ENCODE data around the gene RPS14. TPM values are rescaled to one million over a fixed set of nuclear protein-coding genes. Genes with fewer than 3 reads are reported as not detected.

RPS14 gene
- total and polyA plus RNA-seq, 10 of the 15 experiments (the other 5 are each of a cell fraction or from before 2014, with no cell fraction given): 2,295 to 4,047 (median 2,787) TPM

DNA sequence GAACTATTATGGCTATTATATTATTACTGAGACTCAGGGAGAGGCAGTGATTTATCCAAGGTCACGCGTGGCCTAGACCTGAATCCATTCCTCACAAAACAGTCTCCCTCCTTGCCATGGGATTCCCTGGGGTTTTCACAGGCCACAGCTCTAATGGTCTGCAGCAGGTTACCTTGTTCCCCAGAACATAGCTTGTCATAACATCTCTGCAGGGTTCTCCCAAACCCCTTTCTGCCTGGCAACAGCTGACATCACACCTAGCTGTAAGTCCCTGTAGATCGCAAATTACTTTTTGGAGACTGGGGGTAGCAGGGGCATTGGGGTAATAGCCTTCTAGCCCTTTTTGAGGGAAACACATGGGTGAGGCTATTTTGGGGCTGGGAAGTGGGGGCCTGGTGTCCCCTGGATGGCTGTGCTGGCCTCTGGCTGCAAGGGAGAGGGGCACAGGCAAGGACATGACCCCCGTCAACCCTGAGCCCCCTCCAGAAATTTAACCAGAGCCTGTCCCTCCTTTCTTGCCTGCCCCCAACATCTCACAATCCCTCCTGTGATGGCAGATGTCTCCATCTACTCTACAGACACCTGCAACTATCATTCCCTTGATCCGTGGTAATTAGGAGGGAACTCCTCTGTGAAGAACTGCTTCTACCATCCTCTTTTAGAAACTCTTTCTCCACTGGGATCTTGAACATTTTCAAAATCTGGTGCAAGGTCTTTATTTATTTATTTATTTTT, 38.1 kb downstream of the RPS14 start (continued):
- TF ChIP-seq, protein P1, sequence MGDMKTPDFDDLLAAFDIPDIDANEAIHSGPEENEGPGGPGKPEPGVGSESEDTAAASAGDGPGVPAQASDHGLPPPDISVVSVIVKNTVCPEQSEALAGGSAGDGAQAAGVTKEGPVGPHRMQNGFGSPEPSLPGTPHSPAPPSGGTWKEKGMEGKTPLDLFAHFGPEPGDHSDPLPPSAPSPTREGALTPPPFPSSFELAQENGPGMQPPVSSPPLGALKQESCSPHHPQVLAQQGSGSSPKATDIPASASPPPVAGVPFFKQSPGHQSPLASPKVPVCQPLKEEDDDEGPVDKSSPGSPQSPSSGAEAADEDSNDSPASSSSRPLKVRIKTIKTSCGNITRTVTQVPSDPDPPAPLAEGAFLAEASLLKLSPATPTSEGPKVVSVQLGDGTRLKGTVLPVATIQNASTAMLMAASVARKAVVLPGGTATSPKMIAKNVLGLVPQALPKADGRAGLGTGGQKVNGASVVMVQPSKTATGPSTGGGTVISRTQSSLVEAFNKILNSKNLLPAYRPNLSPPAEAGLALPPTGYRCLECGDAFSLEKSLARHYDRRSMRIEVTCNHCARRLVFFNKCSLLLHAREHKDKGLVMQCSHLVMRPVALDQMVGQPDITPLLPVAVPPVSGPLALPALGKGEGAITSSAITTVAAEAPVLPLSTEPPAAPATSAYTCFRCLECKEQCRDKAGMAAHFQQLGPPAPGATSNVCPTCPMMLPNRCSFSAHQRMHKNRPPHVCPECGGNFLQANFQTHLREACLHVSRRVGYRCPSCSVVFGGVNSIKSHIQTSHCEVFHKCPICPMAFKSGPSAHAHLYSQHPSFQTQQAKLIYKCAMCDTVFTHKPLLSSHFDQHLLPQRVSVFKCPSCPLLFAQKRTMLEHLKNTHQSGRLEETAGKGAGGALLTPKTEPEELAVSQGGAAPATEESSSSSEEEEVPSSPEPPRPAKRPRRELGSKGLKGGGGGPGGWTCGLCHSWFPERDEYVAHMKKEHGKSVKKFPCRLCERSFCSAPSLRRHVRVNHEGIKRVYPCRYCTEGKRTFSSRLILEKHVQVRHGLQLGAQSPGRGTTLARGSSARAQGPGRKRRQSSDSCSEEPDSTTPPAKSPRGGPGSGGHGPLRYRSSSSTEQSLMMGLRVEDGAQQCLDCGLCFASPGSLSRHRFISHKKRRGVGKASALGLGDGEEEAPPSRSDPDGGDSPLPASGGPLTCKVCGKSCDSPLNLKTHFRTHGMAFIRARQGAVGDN (IDR thresholded peaks at IDR 0.05): peak; percentile 69; the same call in 1 of the 2 replicates
- TF ChIP-seq, protein P2, sequence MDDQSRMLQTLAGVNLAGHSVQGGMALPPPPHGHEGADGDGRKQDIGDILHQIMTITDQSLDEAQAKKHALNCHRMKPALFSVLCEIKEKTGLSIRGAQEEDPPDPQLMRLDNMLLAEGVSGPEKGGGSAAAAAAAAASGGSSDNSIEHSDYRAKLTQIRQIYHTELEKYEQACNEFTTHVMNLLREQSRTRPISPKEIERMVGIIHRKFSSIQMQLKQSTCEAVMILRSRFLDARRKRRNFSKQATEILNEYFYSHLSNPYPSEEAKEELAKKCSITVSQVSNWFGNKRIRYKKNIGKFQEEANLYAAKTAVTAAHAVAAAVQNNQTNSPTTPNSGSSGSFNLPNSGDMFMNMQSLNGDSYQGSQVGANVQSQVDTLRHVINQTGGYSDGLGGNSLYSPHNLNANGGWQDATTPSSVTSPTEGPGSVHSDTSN (IDR thresholded peaks at IDR 0.05; ENCODE audit: insufficient replicate concordance, low read depth, low read length): peak; percentile 32
- 0 out of 2 replicates have a peak, but pooled peaks have one; percentile 6 for TF ChIP-seq MEF2A (IDR thresholded peaks at IDR 0.05; ENCODE audit: insufficient read depth, low read depth, low read length)
- no peak for TF ChIP-seq SP1 (IDR thresholded peaks at IDR 0.05; ENCODE audit: low read depth, low read length)
- TF ChIP-seq CEBPB (IDR thresholded peaks at IDR 0.05; ENCODE audit: borderline replicate concordance in 1 of 2, low read depth in 2 of 2, low read length in 2 of 2): peak in 1 of 2 experiments; percentile 46; a peak in 1 of 4 replicates
- TF ChIP-seq RAD21 (IDR thresholded peaks at IDR 0.05; ENCODE audit: insufficient read depth, low read depth, low read length): no peak
- no peak for TF ChIP-seq NFIC (IDR thresholded peaks at IDR 0.05; ENCODE audit: low read depth, low read length)
- no peak for TF ChIP-seq SIX5 (IDR thresholded peaks at IDR 0.05; ENCODE audit: low read depth, low read length, severe bottlenecking)
- TF ChIP-seq, protein P3, sequence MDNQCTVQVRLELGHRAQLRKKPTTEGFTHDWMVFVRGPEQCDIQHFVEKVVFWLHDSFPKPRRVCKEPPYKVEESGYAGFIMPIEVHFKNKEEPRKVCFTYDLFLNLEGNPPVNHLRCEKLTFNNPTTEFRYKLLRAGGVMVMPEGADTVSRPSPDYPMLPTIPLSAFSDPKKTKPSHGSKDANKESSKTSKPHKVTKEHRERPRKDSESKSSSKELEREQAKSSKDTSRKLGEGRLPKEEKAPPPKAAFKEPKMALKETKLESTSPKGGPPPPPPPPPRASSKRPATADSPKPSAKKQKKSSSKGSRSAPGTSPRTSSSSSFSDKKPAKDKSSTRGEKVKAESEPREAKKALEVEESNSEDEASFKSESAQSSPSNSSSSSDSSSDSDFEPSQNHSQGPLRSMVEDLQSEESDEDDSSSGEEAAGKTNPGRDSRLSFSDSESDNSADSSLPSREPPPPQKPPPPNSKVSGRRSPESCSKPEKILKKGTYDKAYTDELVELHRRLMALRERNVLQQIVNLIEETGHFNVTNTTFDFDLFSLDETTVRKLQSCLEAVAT (IDR thresholded peaks at IDR 0.05): no peak; the same call in 1 of the 2 replicates
- peak; percentile 99 for TF ChIP-seq HDAC6 (IDR thresholded peaks at IDR 0.05; ENCODE audit: unreplicated experiment)
- TF ChIP-seq, protein P4, sequence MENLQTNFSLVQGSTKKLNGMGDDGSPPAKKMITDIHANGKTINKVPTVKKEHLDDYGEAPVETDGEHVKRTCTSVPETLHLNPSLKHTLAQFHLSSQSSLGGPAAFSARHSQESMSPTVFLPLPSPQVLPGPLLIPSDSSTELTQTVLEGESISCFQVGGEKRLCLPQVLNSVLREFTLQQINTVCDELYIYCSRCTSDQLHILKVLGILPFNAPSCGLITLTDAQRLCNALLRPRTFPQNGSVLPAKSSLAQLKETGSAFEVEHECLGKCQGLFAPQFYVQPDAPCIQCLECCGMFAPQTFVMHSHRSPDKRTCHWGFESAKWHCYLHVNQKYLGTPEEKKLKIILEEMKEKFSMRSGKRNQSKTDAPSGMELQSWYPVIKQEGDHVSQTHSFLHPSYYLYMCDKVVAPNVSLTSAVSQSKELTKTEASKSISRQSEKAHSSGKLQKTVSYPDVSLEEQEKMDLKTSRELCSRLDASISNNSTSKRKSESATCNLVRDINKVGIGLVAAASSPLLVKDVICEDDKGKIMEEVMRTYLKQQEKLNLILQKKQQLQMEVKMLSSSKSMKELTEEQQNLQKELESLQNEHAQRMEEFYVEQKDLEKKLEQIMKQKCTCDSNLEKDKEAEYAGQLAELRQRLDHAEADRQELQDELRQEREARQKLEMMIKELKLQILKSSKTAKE (IDR thresholded peaks at IDR 0.05; ENCODE audit: low read depth, poor library complexity, severe bottlenecking): peak; percentile 11
- 0 out of 4 replicates have a peak, but pooled peaks have one; percentile 14 to 54 for TF ChIP-seq IKZF2 (IDR thresholded peaks at IDR 0.05)
- no peak; the same call in 1 of the 2 replicates for TF ChIP-seq IKZF1 (conservative IDR thresholded peaks at IDR 0.05)
- TF ChIP-seq, protein P5, sequence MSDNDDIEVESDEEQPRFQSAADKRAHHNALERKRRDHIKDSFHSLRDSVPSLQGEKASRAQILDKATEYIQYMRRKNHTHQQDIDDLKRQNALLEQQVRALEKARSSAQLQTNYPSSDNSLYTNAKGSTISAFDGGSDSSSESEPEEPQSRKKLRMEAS (IDR thresholded peaks at IDR 0.05; ENCODE audit: low read depth, low read length): no peak; the same call in 1 of the 2 replicates
- TF ChIP-seq JUNB (IDR thresholded peaks at IDR 0.05): no peak
- no peak for TF ChIP-seq ASH2L (IDR thresholded peaks at IDR 0.05; ENCODE audit: borderline replicate concordance, low read depth)
- TF ChIP-seq CHD2 (IDR thresholded peaks at IDR 0.05; ENCODE audit: borderline replicate concordance, low read depth, low read length): no peak
- TF ChIP-seq SIN3A (IDR thresholded peaks at IDR 0.05; ENCODE audit: low read depth, low read length): no peak

Data from GM12878 (cell line).